ENCODE measurements around the gene SMURF2. TPM values are rescaled to one million over a fixed set of nuclear protein-coding genes. Genes with fewer than 3 reads are reported as not detected.

Gene SMURF2
- total RNA-seq, 1 experiment from 2014 or later, result 127 TPM

DNA sequence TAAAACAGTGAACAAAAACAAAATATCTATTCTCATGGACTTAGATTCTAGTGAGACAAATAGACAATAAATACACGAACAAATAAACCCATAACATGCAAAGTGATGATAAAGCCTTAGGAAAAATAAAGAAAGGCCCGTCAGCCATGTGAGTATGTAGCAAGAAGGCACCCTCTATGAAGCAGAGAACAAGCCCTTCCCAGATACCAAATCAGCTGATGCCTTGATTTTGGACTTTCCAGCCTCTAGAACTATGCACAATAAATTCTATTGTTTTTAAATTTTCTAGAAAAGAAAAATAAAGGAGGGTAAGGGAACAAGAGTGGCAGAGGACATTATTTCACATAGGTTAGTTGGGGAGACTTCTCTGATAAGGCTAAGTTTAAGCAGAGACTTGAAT lies 40.7 kb upstream of the SMURF2 start:
- Histone ChIP-seq H3K27ac (ENCODE audit: low read depth, low read length) (peak overlapping the region; percentile 71; the same call in 1 of the 2 replicates), H3K4me3 (replicated peaks in 1 of 2; ENCODE audit: low read depth in 1 of 2, low read length in 2 of 2) (no peak overlapping the region), H4K20me1 (ENCODE audit: insufficient read depth) (no peaks in the 10 kb centered on the region), H3K9me2 (ENCODE audit: insufficient read depth) (no peaks in the 10 kb centered on the region), H3K9me3 (ENCODE audit: control insufficient read depth in 1 of 2, insufficient read depth in 1 of 2, low read depth in 1 of 2, low read length in 2 of 2) (no peaks in the 10 kb centered on the region), H3K79me2 (ENCODE audit: insufficient read depth, low read length) (no peaks in the 10 kb centered on the region), H3K36me3 (ENCODE audit: control insufficient read depth in 1 of 2, insufficient read depth in 2 of 2, low read length in 2 of 2) (no peaks in the 10 kb centered on the region), H3K4me1 (ENCODE audit: control insufficient read depth in 1 of 2, insufficient read depth in 2 of 2, low read length in 2 of 2) (peaks cover 79 to 93% of the 10 kb centered on the region in 2 experiments), H3K27me3 (ENCODE audit: insufficient read depth, low read length) (no peaks in the 10 kb centered on the region), H3K9ac (ENCODE audit: low read length) (no peak overlapping the region; the same call in 1 of the 2 replicates), H3K4me2 (ENCODE audit: low read length) (peak overlapping the region; percentile 1; the same call in 1 of the 2 replicates), H2AFZ (ENCODE audit: low read depth, low read length, poor library complexity, severe bottlenecking) (no peak overlapping the region)
- TF ChIP-seq EZH2phosphoT487 (IDR thresholded peaks at IDR 0.05; ENCODE audit: borderline replicate concordance) (no peak), RAD21 (IDR thresholded peaks at IDR 0.05; ENCODE audit: low read depth) (no peak), EZH2 (IDR thresholded peaks at IDR 0.05) (no peak), CEBPB (IDR thresholded peaks at IDR 0.05; ENCODE audit: low read depth) (no peak), TCF7L2 (IDR thresholded peaks at IDR 0.05; ENCODE audit: borderline replicate concordance, extremely low read depth, insufficient read depth, insufficient read length) (no peak)
- no TSS peak for BruUV-seq (replicated peaks)
- ATAC-seq (no peak), DNase-seq (ENCODE audit: low read depth, low spot score) (no peak)
- ChIA-PET POLR2A (interaction anchor here (1.2 to 5.7 kb wide), 4 partner anchors 11 to 48 kb away, joined by 4 to 37 read pairs (median 4); no protein-coding TSS in a partner anchor), RAD21 (ENCODE audit: low non-redundant PET in 1 of 2, low total read pairs in 2 of 2, uncharacterized antibody in 2 of 2, unreplicated experiment in 2 of 2) (interaction anchor here in 1 of 2 experiments (0.6 to 0.9 kb wide), 2 partner anchors 53 to 72 kb away, joined by 3 read pairs; no protein-coding TSS in a partner anchor), CTCF (interaction anchor here (1.1 kb wide), 1 partner anchor 11 kb away, joined by 4 read pairs; no protein-coding TSS in a partner anchor)
- intact Hi-C loops (cut with micrococcal nuclease), result no loop called here

DNA sequence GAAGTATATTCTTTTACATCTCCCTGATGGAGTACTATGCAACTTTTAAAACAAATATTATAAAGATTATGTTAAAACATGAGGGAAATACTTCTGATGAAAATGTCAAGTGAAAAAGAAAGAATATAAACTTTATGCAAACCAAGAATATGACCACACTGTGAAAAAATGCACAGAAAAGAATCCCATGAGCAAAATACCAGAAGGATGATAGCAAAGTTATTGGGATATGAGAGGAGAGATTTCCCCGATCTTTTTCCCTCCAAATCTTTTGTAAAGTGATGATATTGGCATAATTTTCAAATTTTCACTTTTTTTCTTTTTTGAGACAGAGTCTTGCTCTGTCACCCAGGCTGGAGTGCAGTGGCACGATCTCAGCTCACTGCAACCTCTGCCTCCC lies 36.6 kb upstream of the SMURF2 start:
- CTCF ChIA-PET, result no interaction called here
- Histone ChIP-seq H3K4me3 (replicated peaks in 1 of 2; ENCODE audit: low read depth in 1 of 2, low read length in 2 of 2) (no peak overlapping the region), H3K27me3 (ENCODE audit: insufficient read depth, low read length) (no peaks in the 10 kb centered on the region), H3K36me3 (ENCODE audit: control insufficient read depth in 1 of 2, insufficient read depth in 2 of 2, low read length in 2 of 2) (no peaks in the 10 kb centered on the region), H3K4me1 (ENCODE audit: control insufficient read depth in 1 of 2, insufficient read depth in 2 of 2, low read length in 2 of 2) (peaks cover 76 to 91% of the 10 kb centered on the region in 2 experiments), H3K27ac (ENCODE audit: low read depth, low read length) (no peak overlapping the region), H3K9me3 (ENCODE audit: control insufficient read depth in 1 of 2, insufficient read depth in 1 of 2, low read depth in 1 of 2, low read length in 2 of 2) (no peaks in the 10 kb centered on the region), H3K9me2 (ENCODE audit: insufficient read depth) (no peaks in the 10 kb centered on the region), H4K20me1 (ENCODE audit: insufficient read depth) (no peaks in the 10 kb centered on the region), H3K4me2 (ENCODE audit: low read length) (no peak overlapping the region), H2AFZ (ENCODE audit: low read depth, low read length, poor library complexity, severe bottlenecking) (no peak overlapping the region), H3K79me2 (ENCODE audit: insufficient read depth, low read length) (no peaks in the 10 kb centered on the region), H3K9ac (ENCODE audit: low read length) (no peak overlapping the region)
- ATAC-seq (no peak), DNase-seq (ENCODE audit: low read depth, low spot score) (no peak)
- intact Hi-C loops (cut with micrococcal nuclease), result no loop called here
- RAD21 ChIA-PET (ENCODE audit: low non-redundant PET in 1 of 2, low total read pairs in 2 of 2, uncharacterized antibody in 2 of 2, unreplicated experiment in 2 of 2), result no interaction called here
- BruUV-seq (replicated peaks), result no TSS peak
- POLR2A ChIA-PET, result interaction anchor here (1.4 to 5.7 kb wide), 3 partner anchors 10 to 18 kb away, joined by 3 to 37 read pairs (median 15); no protein-coding TSS in a partner anchor
- TF ChIP-seq ATF3 (IDR thresholded peaks at IDR 0.05), result no peak

All from HCT116 (cell line).